Femur (tissue), 1 donor: ENCODE measurements around the gene SLC25A21.

Experiments
- DNase-seq: peaks from one replicate; pipeline ENCODE4 v3.0.0-alpha.2; 2017

SLC25A21 gene

GRCh38 chr14:37140176-37140575, 32.2 kb downstream of the SLC25A21 start:
- no peak for DNase-seq

GRCh38 chr14:37139710-37140109, 32.7 kb downstream of the SLC25A21 start:
- DNase-seq, result no peak

GRCh38 chr14:37138898-37139297, 33.5 kb downstream of the SLC25A21 start:
- DNase-seq, result no peak

GRCh38 chr14:37133284-37133913, 39.0 kb downstream of the SLC25A21 start:
- no peak for DNase-seq

- DNase-seq, result no peak
Observed at GRCh38 chr14:37131205-37131604, 41.2 kb downstream of the SLC25A21 start.

GRCh38 chr14:37129047-37129446, 43.4 kb downstream of the SLC25A21 start:
- DNase-seq, result no peak

GRCh38 chr14:37124614-37125013, 47.8 kb downstream of the SLC25A21 start:
- DNase-seq, result no peak

GRCh38 chr14:37122919-37123639, 49.3 kb downstream of the SLC25A21 start:
- DNase-seq, result no peak

GRCh38 chr14:37122288-37122687, 50.1 kb downstream of the SLC25A21 start:
- DNase-seq, result no peak

- DNase-seq, result no peak
Observed at GRCh38 chr14:37118673-37119366, 53.6 kb downstream of the SLC25A21 start.

- no peak for DNase-seq
Observed at GRCh38 chr14:37116933-37117849, 55.2 kb downstream of the SLC25A21 start.

- no peak for DNase-seq
Observed at GRCh38 chr14:37115406-37115805, 57.0 kb downstream of the SLC25A21 start.

GRCh38 chr14:37114559-37114958, 57.8 kb downstream of the SLC25A21 start:
- no peak for DNase-seq

- DNase-seq, result no peak
Observed at GRCh38 chr14:37114002-37114401, 58.4 kb downstream of the SLC25A21 start.

- DNase-seq, result no peak
Observed at GRCh38 chr14:37098132-37098531, 74.3 kb downstream of the SLC25A21 start.

GRCh38 chr14:37094502-37094901, 77.9 kb downstream of the SLC25A21 start:
- DNase-seq, result no peak

GRCh38 chr14:37093364-37093763, 79.0 kb downstream of the SLC25A21 start:
- DNase-seq, result no peak

- no peak for DNase-seq
Observed at GRCh38 chr14:37091651-37092050, 80.8 kb downstream of the SLC25A21 start.

GRCh38 chr14:37090026-37090425, 82.4 kb downstream of the SLC25A21 start:
- no peak for DNase-seq

- no peak for DNase-seq
Observed at GRCh38 chr14:37089410-37089809, 83.0 kb downstream of the SLC25A21 start.

GRCh38 chr14:37088356-37089215, 83.8 kb downstream of the SLC25A21 start:
- DNase-seq, result no peak

- DNase-seq, result no peak
Observed at GRCh38 chr14:37087520-37087919, 84.9 kb downstream of the SLC25A21 start.
